Panc1 (cell line): ENCODE results near the gene VRK3. TPM values are rescaled to one million over a fixed set of nuclear protein-coding genes. Genes with fewer than 3 reads are reported as not detected.

ENCODE experiments used
- ATAC-seq: fragments of 200-7000 bp; cut with Tn5 transposase; 2 replicates; pipeline ENCODE4 v1.9.1; 2020; ENCODE audit warnings: mild to moderate bottlenecking, moderate library complexity
- BruUV-seq: library from RNA; stranded (reverse); fragments of 400-500 nt; replicated peaks from 2 replicates; lab custom pipeline; 2021; lab: Mats Ljungman, UMichigan
- CTCF ChIA-PET: fragments of 300-600 bp; sonication (Branson Sonifier 250); formaldehyde crosslinking; loops from one replicate; lab custom pipeline; 2022; ENCODE audit warnings: antibody characterized with exemption; lab: Charles Lee
- POLR2A ChIA-PET: fragments of 300-600 bp; sonication (Branson Sonifier 250); formaldehyde crosslinking; loops from one replicate; lab custom pipeline; 2022; ENCODE audit warnings: antibody characterized with exemption; lab: Charles Lee
- DNase-seq: peaks from one replicate; pipeline ENCODE4 v3.0.0-alpha.2; 2010; ENCODE audit warnings: low read depth, low spot score
- H3K27ac ChIP-seq: 2 replicates; pipeline ENCODE4 v1.5.1; 2011; ENCODE audit warnings: mild to moderate bottlenecking, low read length, inconsistent platforms
- H3K27me3 ChIP-seq: fragments of 200-500 bp; sonication (Bioruptor generic); 2 replicates; pipeline ENCODE4 v1.6.0; 2014; ENCODE audit warnings: low read length, inconsistent platforms; ENCODE audit not compliant: control insufficient read depth, insufficient read depth
- H3K36me3 ChIP-seq: fragments of 200-500 bp; sonication (Bioruptor generic); 2 replicates; pipeline ENCODE4 v1.5.1; 2014; ENCODE audit warnings: inconsistent platforms, mild to moderate bottlenecking, low read length, moderate library complexity; ENCODE audit not compliant: control insufficient read depth, insufficient read depth
- H3K4me1 ChIP-seq: 2 replicates; pipeline ENCODE4 v1.5.1; 2011; ENCODE audit warnings: inconsistent platforms, mild to moderate bottlenecking, low read length, moderate library complexity; ENCODE audit not compliant: control insufficient read depth, insufficient read depth
- H3K4me3 ChIP-seq, 2 experiments: 2 replicates each; pipeline ENCODE4 v1.5.1; 2011 to 2012; ENCODE audit warnings: low read depth in 2 of 2, low read length in 2 of 2, mild to moderate bottlenecking in 2 of 2, inconsistent platforms in 1 of 2, moderate library complexity in 1 of 2
- H3K9me3 ChIP-seq: fragments of 200-500 bp; sonication (Bioruptor generic); 2 replicates; pipeline ENCODE4 v1.5.1; 2014; ENCODE audit warnings: low read depth, mild to moderate bottlenecking, inconsistent platforms, low read length, moderate library complexity; ENCODE audit not compliant: control insufficient read depth, insufficient read depth
- CTCF ChIP-seq: fragments of 450-650 bp; IDR thresholded peaks from 2 replicates; pipeline ENCODE4 v1.5.1; 2017; ENCODE audit warnings: mild to moderate bottlenecking
- POLR2AphosphoS5 ChIP-seq: IDR thresholded peaks from 2 replicates; pipeline ENCODE4 v1.6.1; 2012; ENCODE audit warnings: mild to moderate bottlenecking, low read depth, low read length, moderate library complexity
- REST ChIP-seq, 2 experiments: IDR thresholded peaks; 2 replicates each; pipeline ENCODE4 v1.6.1; 2011 to 2012; ENCODE audit warnings: low read depth in 2 of 2, control low read depth in 1 of 2, low read length in 1 of 2, mild to moderate bottlenecking in 1 of 2, moderate library complexity in 1 of 2; ENCODE audit not compliant: insufficient read depth in 1 of 2
- SIN3A ChIP-seq: IDR thresholded peaks from 2 replicates; pipeline ENCODE4 v1.6.1; 2012; ENCODE audit warnings: low read depth, mild to moderate bottlenecking, low read length, moderate library complexity, borderline replicate concordance; ENCODE audit not compliant: insufficient read depth
- TCF7L2 ChIP-seq: IDR thresholded peaks from 2 replicates; pipeline ENCODE4 v1.6.1; 2011; ENCODE audit warnings: mild to moderate bottlenecking, low read depth, low read length, inconsistent platforms
- in situ Hi-C: cut with HindIII; loops from 2 replicates; pipeline ENCODE4 v1.10.0; 2016; ENCODE audit warnings: low sequenced_read_pairs, low pct_unique_long_range_greater_than_20kb
- intact Hi-C: fragments of 100-400 bp; cut with micrococcal nuclease; formaldehyde crosslinking; loops from one replicate; pipeline ENCODE4 v1.10.0; 2022; ENCODE audit not compliant: unreplicated experiment
- total RNA-seq: library from RNA; stranded (reverse); gene quantifications from one replicate; pipeline ENCODE4 v1.2.1, GENCODE V29; 2021; ENCODE audit not compliant: unreplicated experiment

Gene VRK3
- total RNA-seq, 1 experiment from 2014 or later, result 32.6 TPM

- Histone ChIP-seq H3K4me3 (peak overlapping the region; percentile 65 to 85), H3K36me3 (no peaks in the 10 kb centered on the region; the same call in none of the 2 replicates), H3K27ac (peak overlapping the region; percentile 99), H3K9me3 (no peaks in the 10 kb centered on the region), H3K4me1 (peaks cover 12% of the 10 kb centered on the region), H3K27me3 (no peaks in the 10 kb centered on the region)
- TF ChIP-seq REST (IDR thresholded peaks at IDR 0.05; ENCODE audit: insufficient read depth in 1 of 2, low read depth in 2 of 2, low read length in 1 of 2), result no peak
- no peak for TF ChIP-seq TCF7L2
- TF ChIP-seq SIN3A, result no peak
- TF ChIP-seq CTCF, result no peak
- no peak for TF ChIP-seq POLR2AphosphoS5
- ChIA-PET POLR2A (interaction anchor here (0.6 kb wide), 1 partner anchor 35 kb away, joined by 3 read pairs; no protein-coding TSS in a partner anchor), CTCF (no interaction called here)
- no peak for ATAC-seq
- no peak for DNase-seq
- intact Hi-C loops, result no loop called here
- no TSS peak for BruUV-seq
- in situ Hi-C loops, result no loop called here
Measured at GRCh38 chr19:49930483-49931011, 94.6 kb downstream of the VRK3 start.

- TF ChIP-seq SIN3A, result no peak
- TF ChIP-seq POLR2AphosphoS5, result peak; percentile 13; the same call in 1 of the 2 replicates
- peak; percentile 88 for ATAC-seq
- H3K27ac ChIP-seq, result peak overlapping the region; percentile 99
- peaks cover 12% of the 10 kb centered on the region for H3K4me1 ChIP-seq
- no peaks in the 10 kb centered on the region; the same call in none of the 2 replicates for H3K36me3 ChIP-seq
- ChIA-PET POLR2A (interaction anchor here (0.6 to 1.0 kb wide), 4 partner anchors 35 to 60 kb away, joined by 3 to 5 read pairs (median 4); no protein-coding TSS in a partner anchor), CTCF (interaction anchor here (0.6 to 0.7 kb wide), 2 partner anchors 18 to 958 kb away, joined by 3 to 4 read pairs; no protein-coding TSS in a partner anchor)
- no peaks in the 10 kb centered on the region for H3K9me3 ChIP-seq
- no peaks in the 10 kb centered on the region for H3K27me3 ChIP-seq
- peak overlapping the region; percentile 85 to 88 for H3K4me3 ChIP-seq
- in situ Hi-C loops, result no loop called here
- intact Hi-C loops, result no loop called here
- no TSS peak for BruUV-seq
- peak; percentile 86 for DNase-seq
Measured at GRCh38 chr19:49929611-49930482, 95.3 kb downstream of the VRK3 start.
